Panc1 (cell line): ENCODE results near the gene SLC6A17.

Source experiments
- CTCF ChIP-seq: fragments of 450-650 bp; IDR thresholded peaks from 2 replicates; pipeline ENCODE4 v1.5.1; 2017; ENCODE audit warnings: mild to moderate bottlenecking
- POLR2AphosphoS5 ChIP-seq: IDR thresholded peaks from 2 replicates; pipeline ENCODE4 v1.6.1; 2012; ENCODE audit warnings: mild to moderate bottlenecking, low read depth, low read length, moderate library complexity
- SIN3A ChIP-seq: IDR thresholded peaks from 2 replicates; pipeline ENCODE4 v1.6.1; 2012; ENCODE audit warnings: low read depth, mild to moderate bottlenecking, low read length, moderate library complexity, borderline replicate concordance; ENCODE audit not compliant: insufficient read depth
- TF ChIP-seq, protein P1 (sequence below), 2 experiments: IDR thresholded peaks; 2 replicates each; pipeline ENCODE4 v1.6.1; 2011 to 2012; ENCODE audit warnings: low read depth in 2 of 2, control low read depth in 1 of 2, low read length in 1 of 2, mild to moderate bottlenecking in 1 of 2, moderate library complexity in 1 of 2; ENCODE audit not compliant: insufficient read depth in 1 of 2

DNA sequence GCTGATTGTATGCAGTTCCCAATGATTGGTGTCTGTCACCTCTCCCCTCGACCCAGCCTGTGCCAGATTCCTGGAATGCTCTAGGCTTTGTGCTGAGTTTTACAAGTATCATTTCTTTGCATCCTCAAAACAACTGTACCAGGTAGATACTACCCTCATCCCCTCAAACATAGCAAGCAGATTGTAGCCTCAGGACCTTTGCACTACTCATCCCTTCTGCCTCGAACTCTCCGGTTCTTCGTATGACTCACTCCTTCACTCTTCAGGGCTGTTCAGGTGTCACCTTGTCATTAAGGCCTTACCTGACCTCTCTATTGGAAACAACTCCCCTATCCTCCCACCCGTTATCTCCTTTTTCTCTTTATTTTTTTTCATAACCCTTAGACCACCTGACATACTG, 67.8 kb downstream of the SLC6A17 start:
- no peak for TF ChIP-seq POLR2AphosphoS5
- TF ChIP-seq SIN3A, result no peak
- no peak for TF ChIP-seq CTCF
- TF ChIP-seq, protein P1, sequence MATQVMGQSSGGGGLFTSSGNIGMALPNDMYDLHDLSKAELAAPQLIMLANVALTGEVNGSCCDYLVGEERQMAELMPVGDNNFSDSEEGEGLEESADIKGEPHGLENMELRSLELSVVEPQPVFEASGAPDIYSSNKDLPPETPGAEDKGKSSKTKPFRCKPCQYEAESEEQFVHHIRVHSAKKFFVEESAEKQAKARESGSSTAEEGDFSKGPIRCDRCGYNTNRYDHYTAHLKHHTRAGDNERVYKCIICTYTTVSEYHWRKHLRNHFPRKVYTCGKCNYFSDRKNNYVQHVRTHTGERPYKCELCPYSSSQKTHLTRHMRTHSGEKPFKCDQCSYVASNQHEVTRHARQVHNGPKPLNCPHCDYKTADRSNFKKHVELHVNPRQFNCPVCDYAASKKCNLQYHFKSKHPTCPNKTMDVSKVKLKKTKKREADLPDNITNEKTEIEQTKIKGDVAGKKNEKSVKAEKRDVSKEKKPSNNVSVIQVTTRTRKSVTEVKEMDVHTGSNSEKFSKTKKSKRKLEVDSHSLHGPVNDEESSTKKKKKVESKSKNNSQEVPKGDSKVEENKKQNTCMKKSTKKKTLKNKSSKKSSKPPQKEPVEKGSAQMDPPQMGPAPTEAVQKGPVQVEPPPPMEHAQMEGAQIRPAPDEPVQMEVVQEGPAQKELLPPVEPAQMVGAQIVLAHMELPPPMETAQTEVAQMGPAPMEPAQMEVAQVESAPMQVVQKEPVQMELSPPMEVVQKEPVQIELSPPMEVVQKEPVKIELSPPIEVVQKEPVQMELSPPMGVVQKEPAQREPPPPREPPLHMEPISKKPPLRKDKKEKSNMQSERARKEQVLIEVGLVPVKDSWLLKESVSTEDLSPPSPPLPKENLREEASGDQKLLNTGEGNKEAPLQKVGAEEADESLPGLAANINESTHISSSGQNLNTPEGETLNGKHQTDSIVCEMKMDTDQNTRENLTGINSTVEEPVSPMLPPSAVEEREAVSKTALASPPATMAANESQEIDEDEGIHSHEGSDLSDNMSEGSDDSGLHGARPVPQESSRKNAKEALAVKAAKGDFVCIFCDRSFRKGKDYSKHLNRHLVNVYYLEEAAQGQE (IDR thresholded peaks at IDR 0.05; ENCODE audit: insufficient read depth in 1 of 2, low read depth in 2 of 2, low read length in 1 of 2), result no peak
